SK-N-SH (cell line): ENCODE measurements around the gene SCGN. TPM values are rescaled to one million over a fixed set of nuclear protein-coding genes. Genes with fewer than 3 reads are reported as not detected.

Experiments
- CTCF ChIA-PET: fragments of 300-600, 350-600 bp; formaldehyde crosslinking; extraction: SDS; loops from one replicate; lab custom pipeline; 2021; lab: Yijun Ruan, JAX
- POLR2A ChIA-PET: fragments of 350-600 bp; sonication (Branson Sonifier 250); formaldehyde crosslinking; extraction: SDS; loops from one replicate; lab custom pipeline; 2020; ENCODE audit warnings: antibody characterized with exemption, inconsistent platforms; lab: Yijun Ruan, JAX
- DNase-seq: peaks from one replicate; pipeline ENCODE4 v3.0.0; 2012
- H2AFZ ChIP-seq: fragments of 200-600 bp; sonication (generic); 2 replicates; pipeline ENCODE4 v1.8.1; 2016; ENCODE audit warnings: antibody characterized with exemption, mild to moderate bottlenecking, low read depth
- H3F3A ChIP-seq: fragments of 200-600 bp; sonication (generic); replicated peaks from 2 replicates; pipeline ENCODE3; 2016; ENCODE audit warnings: antibody characterized with exemption, mild to moderate bottlenecking; ENCODE audit not compliant: insufficient read depth
- H3K27ac ChIP-seq, 2 experiments: fragments of 200-500 bp in 1 of 2; fragments of 200-600 bp in 1 of 2; sonication (Bioruptor generic) in 1 of 2; sonication (generic), shearing (Covaris generic) in 1 of 2; 2 replicates each; pipeline versions ENCODE4 v1.5.1 to v1.6.1; 2014 to 2016; ENCODE audit warnings: low read depth in 2 of 2, inconsistent platforms in 1 of 2, low read length in 1 of 2, mild to moderate bottlenecking in 1 of 2, mixed read lengths in 1 of 2
- H3K27me3 ChIP-seq: fragments of 200-600 bp; sonication (generic), shearing (Covaris generic); 2 replicates; pipeline ENCODE4 v1.6.1; 2016; ENCODE audit warnings: mixed run types; ENCODE audit not compliant: insufficient read depth
- H3K36me3 ChIP-seq, 2 experiments: fragments of 200-500 bp in 1 of 2; fragments of 200-600 bp in 1 of 2; sonication (Bioruptor generic) in 1 of 2; sonication (generic) in 1 of 2; replicated peaks in 1 of 2; 2 replicates each; pipeline versions ENCODE3 to v1.5.1; 2014 to 2016; ENCODE audit warnings: low read length in 1 of 2, mild to moderate bottlenecking in 1 of 2; ENCODE audit not compliant: insufficient read depth in 2 of 2, control insufficient read depth in 1 of 2
- H3K4me1 ChIP-seq, 2 experiments: fragments of 200-500 bp in 1 of 2; fragments of 200-600 bp in 1 of 2; sonication (Bioruptor generic) in 1 of 2; sonication (generic), shearing (Covaris generic) in 1 of 2; 2 replicates each; pipeline versions ENCODE4 v1.5.1 to v1.6.1; 2014 to 2016; ENCODE audit warnings: low read depth in 1 of 2, low read length in 1 of 2, mixed run types in 1 of 2; ENCODE audit not compliant: insufficient read depth in 2 of 2, control insufficient read depth in 1 of 2
- H3K4me2 ChIP-seq: fragments of 200-600 bp; sonication (generic), shearing (Covaris generic); 2 replicates; pipeline ENCODE4 v1.6.1; 2017; ENCODE audit warnings: mixed run types
- H3K4me3 ChIP-seq, 2 experiments: fragments of 200-500 bp in 1 of 2; fragments of 200-600 bp in 1 of 2; sonication (Bioruptor generic) in 1 of 2; sonication (generic), shearing (Covaris generic) in 1 of 2; 2 replicates each; pipeline versions ENCODE4 v1.5.1 to v1.8.1; 2014 to 2016; ENCODE audit warnings: low read depth in 2 of 2, inconsistent platforms in 1 of 2, low read length in 1 of 2, mild to moderate bottlenecking in 1 of 2, mixed read lengths in 1 of 2, moderate library complexity in 1 of 2
- H3K79me2 ChIP-seq: fragments of 200-600 bp; sonication (generic); 2 replicates; pipeline ENCODE4 v1.8.1; 2017; ENCODE audit warnings: mild to moderate bottlenecking; ENCODE audit not compliant: insufficient read depth
- H3K9ac ChIP-seq: fragments of 200-600 bp; sonication (generic); 2 replicates; pipeline ENCODE4 v1.6.1; 2017; ENCODE audit warnings: mixed run types
- H3K9me2 ChIP-seq: fragments of 200-600 bp; sonication (generic); 2 replicates; pipeline ENCODE4 v1.6.1; 2017; ENCODE audit warnings: mixed run types
- H3K9me3 ChIP-seq: fragments of 200-600 bp; sonication (generic); 2 replicates; pipeline ENCODE4 v1.6.1; 2017; ENCODE audit warnings: mixed run types, mild to moderate bottlenecking, moderate library complexity
- H4K20me1 ChIP-seq: fragments of 200-600 bp; sonication (generic); 2 replicates; pipeline ENCODE4 v1.6.1; 2017; ENCODE audit warnings: mild to moderate bottlenecking, mixed run types; ENCODE audit not compliant: insufficient read depth
- EP300 ChIP-seq, 2 experiments: IDR thresholded peaks; 2 replicates each; pipeline versions ENCODE4 v1.4.0 to v1.6.1; 2012; ENCODE audit warnings: borderline replicate concordance in 1 of 2, low read depth in 1 of 2, low read length in 1 of 2
- EZH2phosphoT487 ChIP-seq: fragments of 200-600 bp; sonication (generic); IDR thresholded peaks from 2 replicates; pipeline ENCODE4 v1.6.1; 2017; ENCODE audit warnings: low read depth, mixed run types, mild to moderate bottlenecking, antibody characterized with exemption, moderate library complexity, borderline replicate concordance
- FOXM1 ChIP-seq: IDR thresholded peaks from 2 replicates; pipeline ENCODE4 v1.4.0; 2012; ENCODE audit warnings: low read depth, mild to moderate bottlenecking
- MAX ChIP-seq: IDR thresholded peaks from 2 replicates; pipeline ENCODE4 v1.4.0; 2012; ENCODE audit warnings: low read depth
- MEF2A ChIP-seq: IDR thresholded peaks from 2 replicates; pipeline ENCODE4 v1.4.0; 2012; ENCODE audit warnings: low read depth, borderline replicate concordance
- NRF1 ChIP-seq: IDR thresholded peaks from 2 replicates; pipeline ENCODE4 v1.6.1; 2012; ENCODE audit warnings: low read depth, mild to moderate bottlenecking, low read length
- PBX3 ChIP-seq: IDR thresholded peaks from 2 replicates; pipeline ENCODE4; 2012
- POLR2AphosphoS5 ChIP-seq: IDR thresholded peaks from 2 replicates; pipeline ENCODE4 v1.6.1; 2012; ENCODE audit warnings: low read depth, low read length
- SMC3 ChIP-seq: IDR thresholded peaks from 2 replicates; pipeline ENCODE4 v1.6.1; 2012; ENCODE audit warnings: low read depth, low read length, improper control_type of control experiment
- TCF12 ChIP-seq: IDR thresholded peaks from 2 replicates; pipeline ENCODE4 v1.4.0; 2012
- TEAD4 ChIP-seq: IDR thresholded peaks from 2 replicates; pipeline ENCODE4 v1.4.0; 2012; ENCODE audit warnings: mild to moderate bottlenecking, borderline replicate concordance; ENCODE audit not compliant: insufficient read depth
- USF2 ChIP-seq: fragments of 150-350 bp; IDR thresholded peaks from 2 replicates; pipeline ENCODE4 v1.6.1; 2017; ENCODE audit warnings: antibody characterized with exemption, low read length, low read depth, borderline replicate concordance
- WGBS: methylation state at CpG from one replicate; pipeline ENCODE4 v1.1.6; 2017; ENCODE audit warnings: low lambda C conversion rate; 5-methylcytosine and 5-hydroxymethylcytosine counted together
- polyA plus RNA-seq, 3 experiments: library from polyadenylated mRNA; depleted of rRNA; stranded (reverse); fragments of >200 nt; gene quantifications; 2 replicates each; pipeline ENCODE4 v1.2.3, GENCODE V29; 2012

Gene SCGN
- polyA plus RNA-seq, 1 of the 3 experiments (the other 2 are of a cell fraction) = not detected

GRCh38 chr6:25689966-25690365, 38.0 kb downstream of the SCGN start:
- CTCF ChIA-PET = no interaction called here
- no peak overlapping the region for H3K9ac ChIP-seq
- 20% methylated on average over 1 of the region's 1 CpG for WGBS

GRCh38 chr6:25691894-25692293, 39.9 kb downstream of the SCGN start:
- H4K20me1 ChIP-seq = no peaks in the 10 kb centered on the region
- POLR2A ChIA-PET = no interaction called here
- no peak overlapping the region; a peak in 1 of 4 replicates for H3K27ac ChIP-seq
- no peaks in the 10 kb centered on the region for H3K36me3 ChIP-seq
- H3K4me2 ChIP-seq = no peak overlapping the region
- 54% methylated on average over 3 of the region's 3 CpGs for WGBS
- CTCF ChIA-PET = interaction anchor here (1.2 to 2.1 kb wide), 2 partner anchors 26 to 28 kb away, joined by 6 to 7 read pairs; no protein-coding TSS in a partner anchor
- H3K4me3 ChIP-seq = no peak overlapping the region
- H2AFZ ChIP-seq = no peak overlapping the region
- H3K9me3 ChIP-seq = no peaks in the 10 kb centered on the region
- no peak for DNase-seq
- H3K4me1 ChIP-seq = no peaks in the 10 kb centered on the region; a peak in 1 of 4 replicates
- no peak overlapping the region for H3K9ac ChIP-seq
- H3K9me2 ChIP-seq = no peaks in the 10 kb centered on the region
- H3K79me2 ChIP-seq = no peaks in the 10 kb centered on the region
- no peaks in the 10 kb centered on the region for H3K27me3 ChIP-seq
- H3F3A ChIP-seq = no peaks in the 10 kb centered on the region
- no peak for TF ChIP-seq USF2
- no peak for TF ChIP-seq TEAD4
- TF ChIP-seq POLR2AphosphoS5 = no peak
- no peak for TF ChIP-seq FOXM1
- TF ChIP-seq TCF12 = no peak
- no peak for TF ChIP-seq EP300 (IDR thresholded peaks at IDR 0.05; ENCODE audit: borderline replicate concordance in 1 of 2, low read depth in 1 of 2, low read length in 1 of 2)
- TF ChIP-seq NRF1 = no peak
- TF ChIP-seq EZH2phosphoT487 = no peak
- TF ChIP-seq SMC3 = no peak
- TF ChIP-seq PBX3 = no peak

More at GRCh38 chr6:25689966-25690365, 38.0 kb downstream of the SCGN start:
- H3K4me3 ChIP-seq = no peak overlapping the region
- no peak overlapping the region for H3K27ac ChIP-seq
- TF ChIP-seq MEF2A = no peak
- no peak for TF ChIP-seq TCF12
- no peak for TF ChIP-seq MAX
- no peak for TF ChIP-seq EZH2phosphoT487
- POLR2A ChIA-PET = no interaction called here
- no peak for DNase-seq
- H3K4me1 ChIP-seq = no peaks in the 10 kb centered on the region; a peak in 1 of 4 replicates
- no peaks in the 10 kb centered on the region for H3K36me3 ChIP-seq
- H2AFZ ChIP-seq = no peak overlapping the region
- H3K79me2 ChIP-seq = no peaks in the 10 kb centered on the region
- no peaks in the 10 kb centered on the region for H3K9me3 ChIP-seq
- H4K20me1 ChIP-seq = no peaks in the 10 kb centered on the region
- H3K27me3 ChIP-seq = no peaks in the 10 kb centered on the region
- no peak overlapping the region for H3K4me2 ChIP-seq
- no peaks in the 10 kb centered on the region for H3F3A ChIP-seq
- H3K9me2 ChIP-seq = no peaks in the 10 kb centered on the region
